HG02763 (cell line): ENCODE measurements around the gene SLC5A10.
"Not testable (repeated sequence)": the region's sequence is repeated elsewhere in the genome, so short reads cannot be mapped to it uniquely, and the experiment has no call there.

Experiments used
- ATAC-seq: cut with Tn5 transposase; IDR thresholded peaks from one replicate; pipeline ENCODE4 v1.9.1; 2021; ENCODE audit warnings: mild to moderate bottlenecking, moderate library complexity; ENCODE audit not compliant: unreplicated experiment

SLC5A10 gene

GRCh38 chr17:19016297-19016696, 64.3 kb downstream of the SLC5A10 start:
- no peak for ATAC-seq

DNA sequence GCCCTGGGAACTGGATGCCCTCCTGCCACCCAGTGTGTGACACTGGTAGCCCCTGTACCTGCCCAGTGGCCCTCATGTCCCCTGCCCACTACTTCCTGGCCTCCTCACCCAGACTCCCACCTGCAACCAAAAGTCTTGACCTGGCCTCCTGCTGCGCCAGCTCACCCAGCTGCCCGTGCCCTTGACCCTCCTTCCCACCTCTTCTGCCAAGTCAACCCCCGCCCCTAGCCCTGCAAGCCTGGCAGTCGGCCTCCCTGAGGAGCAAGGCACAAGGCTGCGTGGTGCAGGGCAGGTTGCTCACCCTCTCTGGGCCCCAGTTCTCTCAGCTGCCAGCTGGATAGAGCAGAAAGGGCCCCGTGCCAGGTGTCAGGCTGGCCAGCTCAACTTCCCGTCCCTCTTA, 64.9 kb downstream of the SLC5A10 start:
- ATAC-seq = no peak

GRCh38 chr17:19017401-19017800, 65.4 kb downstream of the SLC5A10 start:
- ATAC-seq = no peak

DNA sequence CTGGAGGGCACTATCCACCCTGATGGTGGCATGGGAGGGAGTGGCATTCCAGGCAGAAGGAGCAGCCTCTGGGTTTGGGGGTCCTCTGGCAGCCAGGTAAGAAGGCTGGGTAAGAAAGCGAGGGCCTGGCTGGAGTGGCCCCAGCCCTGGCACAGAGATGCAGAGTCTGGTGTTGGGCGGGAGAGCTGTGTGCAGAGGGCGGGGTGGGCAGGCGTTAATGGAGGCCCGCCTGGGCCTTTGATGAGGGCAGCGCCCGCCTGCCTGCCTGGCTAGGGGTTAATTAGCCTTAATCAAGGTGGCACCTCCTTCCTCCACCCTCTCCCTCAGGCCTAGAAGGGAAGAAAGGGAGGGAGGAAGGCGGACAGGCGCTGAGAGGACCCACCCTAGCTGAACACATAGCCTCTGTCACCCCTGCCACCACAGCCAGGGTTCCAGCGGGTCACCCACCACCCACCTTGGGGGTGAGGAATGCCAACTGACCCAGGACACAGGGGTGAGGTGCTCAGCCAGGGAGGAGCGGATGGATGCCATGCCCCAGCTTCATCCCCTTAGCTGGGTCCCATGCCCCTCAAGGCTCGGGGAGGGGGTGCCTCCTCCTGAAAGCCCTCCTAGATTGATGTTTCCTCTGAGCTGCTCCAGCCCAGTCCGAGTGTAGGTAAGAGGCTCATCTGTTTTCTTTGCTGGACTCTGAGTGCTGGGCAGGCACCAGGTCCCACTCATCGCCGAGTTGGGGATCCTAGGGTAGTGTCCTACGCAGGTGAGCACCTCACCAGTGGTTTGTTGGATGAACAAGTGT, 66.0 kb downstream of the SLC5A10 start:
- no peak for ATAC-seq

DNA sequence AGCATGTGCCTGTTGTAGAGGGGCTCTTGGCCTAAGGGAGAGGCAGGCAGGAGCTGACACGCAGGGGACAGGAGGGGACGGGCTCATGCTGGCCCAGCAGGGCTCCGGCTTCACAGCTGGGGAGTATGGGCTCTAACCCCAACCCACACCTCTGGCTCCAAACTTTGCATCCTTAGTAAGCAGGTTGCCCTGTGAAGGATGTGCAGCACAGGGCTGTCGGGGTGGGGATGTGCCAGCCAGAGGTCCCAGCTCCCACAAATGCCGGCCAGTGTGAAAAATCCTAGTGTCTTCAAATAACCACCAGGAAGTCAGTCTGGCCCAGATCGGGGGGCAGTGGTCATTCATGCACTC, 66.6 kb downstream of the SLC5A10 start:
- ATAC-seq = no peak

GRCh38 chr17:19019041-19019941, 67.3 kb downstream of the SLC5A10 start:
- no peak for ATAC-seq

DNA sequence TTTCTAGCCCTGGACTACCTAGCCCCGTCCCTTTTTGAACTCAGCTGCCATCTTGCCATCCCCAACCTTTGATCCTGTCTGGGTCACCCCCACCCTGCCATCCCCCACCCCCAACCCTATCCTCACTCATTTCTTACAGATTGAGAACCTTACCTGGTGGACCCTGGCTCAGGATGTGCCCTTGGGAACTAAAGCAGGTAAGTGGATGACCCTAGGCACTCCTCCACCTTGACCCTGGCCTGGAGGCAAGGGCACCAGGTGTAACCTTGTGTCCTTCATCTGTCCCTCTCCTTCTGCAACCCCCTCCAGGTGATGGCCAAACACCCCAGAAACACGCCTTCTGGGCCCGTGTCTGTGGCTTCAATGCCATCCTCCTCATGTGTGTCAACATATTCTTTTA, 68.1 kb downstream of the SLC5A10 start:
- ATAC-seq = no peak

GRCh38 chr17:19021011-19021621, 69.2 kb downstream of the SLC5A10 start:
- ATAC-seq = not testable (repeated sequence)

DNA sequence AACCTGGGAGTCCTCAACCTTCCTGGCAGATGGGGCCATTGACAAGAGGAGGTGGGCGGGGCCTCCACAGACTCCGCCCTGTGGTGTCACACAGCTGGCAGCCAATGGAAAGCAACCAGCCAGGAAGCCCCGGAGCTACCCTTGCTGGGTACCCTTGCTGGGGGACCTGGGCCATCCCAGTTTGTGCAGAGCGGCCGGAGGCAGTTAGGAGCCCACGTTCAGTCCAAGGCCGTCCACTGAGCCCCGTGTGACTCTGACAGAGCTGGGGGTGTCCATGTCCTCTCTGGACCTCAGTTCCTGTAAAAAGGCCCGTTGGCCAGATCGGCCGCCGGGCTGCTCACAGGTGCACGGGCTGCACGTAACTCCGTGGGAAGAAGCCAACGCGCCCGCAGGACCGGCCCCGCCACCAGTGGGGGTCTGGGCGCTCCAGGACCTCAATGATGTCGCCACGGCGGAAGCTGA, 69.7 kb downstream of the SLC5A10 start:
- ATAC-seq = no peak

GRCh38 chr17:19022128-19022527, 70.2 kb downstream of the SLC5A10 start:
- no peak for ATAC-seq

DNA sequence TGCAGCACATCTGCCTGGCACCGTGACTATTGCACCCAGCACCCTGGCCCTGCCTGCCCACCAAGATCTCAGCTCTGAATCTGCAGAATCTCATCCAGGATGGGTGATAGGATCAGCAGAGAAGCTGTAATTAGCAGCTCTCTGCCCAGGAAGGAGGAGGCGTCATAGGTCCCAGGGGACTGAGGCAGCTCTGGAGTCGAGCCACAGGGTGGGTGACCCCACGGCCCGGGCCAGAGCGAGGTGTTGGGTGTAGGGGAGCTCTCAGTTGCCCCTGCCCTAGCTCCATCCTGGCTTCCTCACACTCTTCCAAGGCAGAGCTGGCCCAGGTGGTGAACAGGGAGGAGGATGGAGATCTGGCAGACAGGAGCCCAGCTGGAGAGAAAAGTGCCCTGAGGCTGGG, 70.8 kb downstream of the SLC5A10 start:
- no peak for ATAC-seq

GRCh38 chr17:19023209-19023999, 71.4 kb downstream of the SLC5A10 start:
- no peak for ATAC-seq

- no peak for ATAC-seq
These were observed 72.4 kb downstream of the SLC5A10 start for GRCh38 chr17:19024101-19025078.

DNA sequence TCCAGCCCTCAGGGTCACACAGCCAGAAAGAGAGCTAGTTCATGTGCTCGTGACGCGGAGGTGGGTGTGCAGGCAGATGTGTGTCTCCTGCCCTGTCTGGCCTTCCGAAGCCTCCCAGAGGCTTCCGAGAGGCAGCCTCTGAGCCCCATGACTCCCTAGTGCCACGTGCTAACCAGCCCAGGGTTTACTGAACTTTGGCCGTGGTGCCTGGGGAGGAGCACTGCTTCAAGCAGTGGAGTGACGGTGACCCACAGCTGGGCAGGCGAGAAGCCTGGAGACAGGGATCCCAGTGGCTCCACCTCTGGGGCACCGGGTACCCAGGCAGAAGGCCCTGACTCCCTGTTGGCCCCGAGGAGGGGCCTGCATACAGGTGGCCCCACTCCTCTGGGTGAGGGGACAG, 76.7 kb downstream of the SLC5A10 start:
- ATAC-seq = not testable (repeated sequence)

DNA sequence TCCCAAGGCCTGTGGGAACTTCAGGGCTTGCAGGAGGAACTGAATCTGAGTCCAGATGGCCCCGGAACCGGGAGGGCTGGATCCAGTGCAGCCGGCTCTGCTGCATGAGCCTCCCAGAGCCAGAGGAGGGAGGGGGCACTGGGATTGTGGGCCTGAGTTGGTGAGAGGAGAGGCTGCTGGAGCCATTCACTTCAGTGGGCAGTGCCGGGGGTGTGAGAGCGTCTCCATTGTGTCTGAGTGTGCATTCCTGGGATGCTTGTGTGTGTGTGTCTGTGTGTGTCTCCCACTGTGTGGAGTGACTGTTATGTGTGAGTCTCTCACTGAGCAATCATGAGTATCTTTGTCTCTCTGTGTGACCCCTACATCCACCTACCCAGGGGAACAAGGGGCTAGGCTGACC, 77.8 kb downstream of the SLC5A10 start:
- ATAC-seq = not testable (repeated sequence)

DNA sequence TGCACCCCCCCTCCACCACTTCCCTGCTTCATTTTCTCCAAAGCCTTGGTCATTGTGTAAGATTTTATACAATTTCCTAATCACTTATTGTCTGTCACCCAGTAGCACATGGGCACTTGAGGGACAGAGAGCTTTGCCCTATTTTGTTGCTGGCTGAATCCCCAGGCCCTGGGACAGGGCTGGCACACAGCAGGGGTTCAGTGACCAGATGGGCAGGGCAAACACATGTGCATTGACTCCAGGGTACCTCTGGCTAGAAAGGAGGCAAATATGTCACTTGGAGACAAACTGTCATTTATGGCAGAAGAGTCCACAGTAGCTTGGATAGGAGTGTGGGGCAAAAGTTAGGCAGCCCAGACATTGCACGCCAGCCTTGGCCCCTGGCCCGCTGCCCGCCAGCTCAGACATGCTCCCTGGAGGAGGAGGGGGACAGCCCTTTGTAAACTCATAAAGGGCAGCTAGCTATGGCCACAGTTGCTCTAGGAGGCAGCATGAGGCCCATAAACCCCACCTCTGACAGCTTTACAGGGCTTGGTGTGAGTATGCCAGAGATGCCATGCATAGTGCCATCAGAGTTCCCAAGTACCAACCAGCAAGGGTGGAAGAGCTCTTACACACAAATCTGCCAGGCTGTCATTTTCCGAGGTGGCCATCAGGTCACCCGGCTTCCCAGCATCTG, 78.9 kb downstream of the SLC5A10 start:
- ATAC-seq = not testable (repeated sequence)

DNA sequence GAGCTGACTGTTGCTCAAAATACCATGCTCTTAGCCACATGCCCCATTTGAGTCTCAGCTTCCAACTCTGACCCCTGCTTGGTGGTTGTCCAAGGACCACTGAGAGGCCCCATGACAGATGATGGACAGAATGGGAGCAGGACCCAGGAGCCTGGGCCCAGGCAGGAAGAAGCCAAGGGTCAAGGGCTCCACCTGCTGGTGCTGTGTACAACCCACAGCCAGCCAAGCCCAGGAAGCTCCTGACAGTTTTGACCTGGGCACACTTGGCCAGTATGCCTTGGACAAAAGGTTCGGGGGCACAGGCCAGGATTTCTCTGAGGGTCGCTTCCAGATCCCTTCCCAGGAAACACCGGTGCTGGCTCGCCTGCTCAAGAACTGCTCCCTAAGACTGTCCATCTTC, 79.8 kb downstream of the SLC5A10 start:
- ATAC-seq = not testable (repeated sequence)

DNA sequence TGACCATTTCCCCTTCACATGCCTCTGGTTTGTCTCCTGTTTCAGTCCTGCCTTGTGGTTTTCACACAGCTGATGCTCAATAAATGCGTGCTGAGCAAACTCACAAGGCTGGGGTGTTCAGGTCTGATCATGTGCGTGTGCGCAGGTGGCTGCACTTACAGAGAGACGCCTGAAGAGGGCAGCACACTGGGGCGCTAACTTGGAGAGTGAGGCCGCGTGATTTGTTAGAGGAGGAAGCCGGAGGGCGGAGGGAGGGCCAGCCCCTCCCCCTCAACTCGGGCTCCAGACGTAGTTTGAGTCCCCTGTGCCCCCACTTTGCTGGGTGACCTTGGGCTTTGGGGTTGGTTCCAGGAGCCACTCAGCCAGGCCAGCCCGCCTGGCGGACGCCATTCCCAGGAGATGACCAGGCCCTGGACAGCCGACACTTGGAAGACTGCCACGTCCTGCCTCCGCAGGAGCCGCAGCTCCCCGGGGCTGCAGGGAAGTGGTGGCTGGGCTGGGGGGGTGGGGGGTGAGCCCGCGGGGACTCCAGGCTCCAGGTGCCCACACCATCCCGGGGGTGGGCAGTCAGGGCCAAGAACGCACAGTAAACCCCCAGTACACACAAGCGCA, 80.5 kb downstream of the SLC5A10 start:
- ATAC-seq = not testable (repeated sequence)
